ENCODE measurements around the gene FGD6.
"Not testable (repeated sequence)": the region's sequence is repeated elsewhere in the genome, so short reads cannot be mapped to it uniquely, and the experiment has no call there.

The FGD6 gene

GRCh38 chr12:95253386-95253785 is 36.1 kb upstream of the FGD6 start:
- FAIRE-seq (no peak), DNase-seq (ENCODE audit: insufficient read length, low spot score) (no peak)
- no peak for TF ChIP-seq PAX5 (IDR thresholded peaks at IDR 0.05; ENCODE audit: insufficient read depth, low read length, severe bottlenecking)
- no peak for TF ChIP-seq POU2F2 (IDR thresholded peaks at IDR 0.05; ENCODE audit: low read depth, low read length)
- TF ChIP-seq TAF1 (IDR thresholded peaks at IDR 0.05; ENCODE audit: low read depth, low read length), result no peak
- no peak for TF ChIP-seq POLR2AphosphoS5 (IDR thresholded peaks at IDR 0.05; ENCODE audit: low read depth, low read length)
- TF ChIP-seq POLR2A (IDR thresholded peaks at IDR 0.05; ENCODE audit: low read depth, low read length), result no peak
- no peak for TF ChIP-seq SPI1 (IDR thresholded peaks at IDR 0.05; ENCODE audit: low read depth, low read length)

- FAIRE-seq, result no peak
- no peak for DNase-seq (ENCODE audit: insufficient read length, low spot score)
- TF ChIP-seq SPI1 (IDR thresholded peaks at IDR 0.05; ENCODE audit: low read depth, low read length) (no peak), TAF1 (IDR thresholded peaks at IDR 0.05; ENCODE audit: low read depth, low read length) (no peak), PAX5 (IDR thresholded peaks at IDR 0.05; ENCODE audit: insufficient read depth, low read length, severe bottlenecking) (no peak), POU2F2 (IDR thresholded peaks at IDR 0.05; ENCODE audit: low read depth, low read length) (no peak), POLR2AphosphoS5 (IDR thresholded peaks at IDR 0.05; ENCODE audit: low read depth, low read length) (no peak), POLR2A (IDR thresholded peaks at IDR 0.05; ENCODE audit: low read depth, low read length) (no peak)
Observed at GRCh38 chr12:95248604-95249360, 31.5 kb upstream of the FGD6 start.

GRCh38 chr12:95248095-95248494 is 30.8 kb upstream of the FGD6 start:
- FAIRE-seq, result peak; percentile 57
- TF ChIP-seq TAF1 (IDR thresholded peaks at IDR 0.05; ENCODE audit: low read depth, low read length) (no peak), POU2F2 (IDR thresholded peaks at IDR 0.05; ENCODE audit: low read depth, low read length) (no peak), SPI1 (IDR thresholded peaks at IDR 0.05; ENCODE audit: low read depth, low read length) (no peak), POLR2AphosphoS5 (IDR thresholded peaks at IDR 0.05; ENCODE audit: low read depth, low read length) (no peak), PAX5 (IDR thresholded peaks at IDR 0.05; ENCODE audit: insufficient read depth, low read length, severe bottlenecking) (no peak), POLR2A (IDR thresholded peaks at IDR 0.05; ENCODE audit: low read depth, low read length) (no peak)
- no peak for DNase-seq (ENCODE audit: insufficient read length, low spot score)

- no peak for DNase-seq (ENCODE audit: insufficient read length, low spot score)
- TF ChIP-seq TAF1 (IDR thresholded peaks at IDR 0.05; ENCODE audit: low read depth, low read length), result no peak
- TF ChIP-seq PAX5 (IDR thresholded peaks at IDR 0.05; ENCODE audit: insufficient read depth, low read length, severe bottlenecking), result no peak
- no peak for TF ChIP-seq SPI1 (IDR thresholded peaks at IDR 0.05; ENCODE audit: low read depth, low read length)
- no peak for TF ChIP-seq POLR2AphosphoS5 (IDR thresholded peaks at IDR 0.05; ENCODE audit: low read depth, low read length)
- TF ChIP-seq POU2F2 (IDR thresholded peaks at IDR 0.05; ENCODE audit: low read depth, low read length), result no peak
- TF ChIP-seq POLR2A (IDR thresholded peaks at IDR 0.05; ENCODE audit: low read depth, low read length), result no peak
- no peak for FAIRE-seq
Observed at GRCh38 chr12:95244350-95244749, 27.1 kb upstream of the FGD6 start.

- no peak for DNase-seq (ENCODE audit: insufficient read length, low spot score)
- no peak for FAIRE-seq
- TF ChIP-seq POLR2A (IDR thresholded peaks at IDR 0.05; ENCODE audit: low read depth, low read length) (no peak), POLR2AphosphoS5 (IDR thresholded peaks at IDR 0.05; ENCODE audit: low read depth, low read length) (no peak), SPI1 (IDR thresholded peaks at IDR 0.05; ENCODE audit: low read depth, low read length) (no peak), POU2F2 (IDR thresholded peaks at IDR 0.05; ENCODE audit: low read depth, low read length) (no peak), PAX5 (IDR thresholded peaks at IDR 0.05; ENCODE audit: insufficient read depth, low read length, severe bottlenecking) (no peak), TAF1 (IDR thresholded peaks at IDR 0.05; ENCODE audit: low read depth, low read length) (no peak)
Observed at GRCh38 chr12:95243497-95244183, 26.4 kb upstream of the FGD6 start.

GRCh38 chr12:95241761-95242506 is 24.7 kb upstream of the FGD6 start:
- TF ChIP-seq POU2F2 (IDR thresholded peaks at IDR 0.05; ENCODE audit: low read depth, low read length), result no peak
- no peak for TF ChIP-seq TAF1 (IDR thresholded peaks at IDR 0.05; ENCODE audit: low read depth, low read length)
- TF ChIP-seq POLR2AphosphoS5 (IDR thresholded peaks at IDR 0.05; ENCODE audit: low read depth, low read length), result no peak
- no peak for TF ChIP-seq POLR2A (IDR thresholded peaks at IDR 0.05; ENCODE audit: low read depth, low read length)
- no peak for TF ChIP-seq SPI1 (IDR thresholded peaks at IDR 0.05; ENCODE audit: low read depth, low read length)
- no peak for TF ChIP-seq PAX5 (IDR thresholded peaks at IDR 0.05; ENCODE audit: insufficient read depth, low read length, severe bottlenecking)
- FAIRE-seq, result no peak
- no peak for DNase-seq (ENCODE audit: insufficient read length, low spot score)

GRCh38 chr12:95241138-95241537 is 23.9 kb upstream of the FGD6 start:
- not testable (repeated sequence) for DNase-seq (ENCODE audit: insufficient read length, low spot score)

GRCh38 chr12:95240556-95240955 is 23.3 kb upstream of the FGD6 start:
- TF ChIP-seq POLR2AphosphoS5 (IDR thresholded peaks at IDR 0.05; ENCODE audit: low read depth, low read length) (no peak), SPI1 (IDR thresholded peaks at IDR 0.05; ENCODE audit: low read depth, low read length) (no peak), POU2F2 (IDR thresholded peaks at IDR 0.05; ENCODE audit: low read depth, low read length) (no peak), PAX5 (IDR thresholded peaks at IDR 0.05; ENCODE audit: insufficient read depth, low read length, severe bottlenecking) (no peak), POLR2A (IDR thresholded peaks at IDR 0.05; ENCODE audit: low read depth, low read length) (no peak), TAF1 (IDR thresholded peaks at IDR 0.05; ENCODE audit: low read depth, low read length) (no peak)
- FAIRE-seq (no peak), DNase-seq (ENCODE audit: insufficient read length, low spot score) (no peak)

More at GRCh38 chr12:95241138-95241537, 23.9 kb upstream of the FGD6 start:
- not testable (repeated sequence) for FAIRE-seq

- DNase-seq (ENCODE audit: insufficient read length, low spot score); FAIRE-seq: not testable (repeated sequence)
Observed at GRCh38 chr12:95239835-95240234, 22.6 kb upstream of the FGD6 start.

Data from GM12891 (cell line).